Mononuclear cell (primary cell): ENCODE data around the gene TMPRSS3. TPM values are rescaled to one million over a fixed set of nuclear protein-coding genes. Genes with fewer than 3 reads are reported as not detected.

Source experiments
- H3K27me3 ChIP-seq: 2 replicates; pipeline ENCODE4 v1.6.0; 2011; ENCODE audit warnings: low read length, control low read depth; ENCODE audit not compliant: insufficient read depth
- H3K4me1 ChIP-seq: 2 replicates; pipeline ENCODE4 v1.5.1; 2011; ENCODE audit warnings: mild to moderate bottlenecking, low read length, control low read depth; ENCODE audit not compliant: insufficient read depth
- H3K4me3 ChIP-seq: 2 replicates; pipeline ENCODE4 v1.5.1; 2011; ENCODE audit warnings: mild to moderate bottlenecking, low read length, moderate library complexity
- H3K9me3 ChIP-seq: 2 replicates; pipeline ENCODE4 v1.5.1; 2011; ENCODE audit warnings: low read depth, mild to moderate bottlenecking, control low read depth, low read length
- total RNA-seq: library from RNA; depleted of rRNA; stranded (reverse); fragments of >200 nt; gene quantifications from one replicate; pipeline ENCODE4 v1.2.3, GENCODE V29; 2012

TMPRSS3 gene
- total RNA-seq: 0.42 TPM

DNA sequence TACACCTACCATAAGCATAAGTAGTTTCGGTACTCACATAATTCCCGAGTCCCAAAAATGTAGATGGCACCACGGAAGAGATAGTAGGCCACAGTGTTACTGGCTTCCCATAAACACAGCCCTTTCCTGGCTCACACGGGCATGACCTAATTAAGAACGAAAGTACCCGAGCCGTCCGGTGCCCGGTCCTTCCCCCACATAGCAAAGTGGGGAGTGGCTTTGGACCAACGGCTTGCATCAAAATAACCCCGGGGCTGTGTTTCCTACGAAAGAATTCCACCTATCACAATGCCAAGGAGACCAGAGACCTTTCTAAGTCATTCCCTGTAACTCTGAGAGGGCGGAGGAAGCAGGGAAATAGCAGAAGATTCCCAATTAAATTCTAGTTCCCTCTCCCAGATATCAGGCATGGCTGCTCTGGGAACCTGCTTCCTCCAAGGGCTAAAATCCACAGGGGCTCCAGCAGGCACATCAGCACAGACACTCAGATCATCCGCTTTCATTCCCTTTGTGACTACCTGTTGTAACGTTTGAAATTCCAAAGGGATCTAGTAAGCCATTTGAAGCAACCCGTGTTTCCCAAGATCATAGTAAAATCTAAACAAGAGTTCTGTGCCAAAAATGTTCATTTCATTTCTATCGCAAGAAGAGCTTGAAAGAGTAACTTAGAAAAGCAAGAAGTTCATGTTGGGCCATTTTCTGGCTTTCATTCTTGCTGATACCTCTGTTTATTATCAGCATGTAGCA is at the start of gene TMPRSS3:
Gene TMPRSS3 (minus strand): TSS at position 148 of the 747 bp plus-strand sequence. CDS start 635 bp downstream, outside the sequence.
- Histone ChIP-seq H3K4me3 (no peak within 1 kb of the TSS), H3K9me3 (no peaks in the 10 kb centered on the region), H3K4me1 (peaks cover 10% of the 10 kb centered on the region), H3K27me3 (no peaks in the 10 kb centered on the region)

DNA sequence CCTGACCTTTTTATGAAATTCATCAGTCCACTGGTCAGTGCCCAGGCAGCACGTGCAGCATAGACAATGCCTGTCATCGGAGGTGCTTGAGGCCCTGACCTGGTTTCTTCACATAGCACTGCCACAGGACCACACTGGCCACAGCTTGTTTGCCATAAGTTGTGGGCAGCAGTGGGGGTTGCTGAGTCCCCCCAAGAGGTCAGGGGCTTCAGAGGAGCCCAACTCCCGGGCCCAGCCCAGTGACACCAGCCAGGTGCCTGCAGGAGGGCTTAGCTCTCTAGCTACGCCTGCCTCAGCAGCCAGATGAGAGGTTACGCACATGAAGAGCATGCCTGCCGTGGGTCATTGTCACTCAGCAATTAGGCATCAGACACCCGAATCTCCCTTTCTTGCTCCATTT is 49.5 kb upstream of the TMPRSS3 start:
- Histone ChIP-seq H3K27me3 (no peaks in the 10 kb centered on the region), H3K9me3 (no peaks in the 10 kb centered on the region), H3K4me3 (no peak overlapping the region)

DNA sequence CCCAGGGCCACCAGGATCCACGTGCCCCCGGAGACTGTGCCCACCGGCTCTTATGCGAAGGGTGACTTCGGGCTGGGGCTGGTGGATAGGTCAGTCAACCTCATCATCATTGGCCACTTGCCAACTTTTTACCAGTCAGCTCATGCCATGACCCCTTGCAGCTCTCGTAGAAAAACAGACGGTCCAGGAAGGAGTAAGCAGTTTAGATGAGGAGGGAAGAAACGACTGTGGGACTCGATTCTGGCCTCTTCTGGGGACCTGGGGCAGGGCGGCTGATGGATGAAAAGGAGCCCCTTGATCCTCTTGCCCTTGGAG is 48.9 kb upstream of the TMPRSS3 start:
- H3K27me3 ChIP-seq: no peaks in the 10 kb centered on the region
- no peak overlapping the region for H3K4me3 ChIP-seq
- H3K9me3 ChIP-seq: no peaks in the 10 kb centered on the region
- peaks cover 5% of the 10 kb centered on the region for H3K4me1 ChIP-seq

More for the DNA sequence above, 49.5 kb upstream of the TMPRSS3 start:
- peaks cover 8% of the 10 kb centered on the region for H3K4me1 ChIP-seq

DNA sequence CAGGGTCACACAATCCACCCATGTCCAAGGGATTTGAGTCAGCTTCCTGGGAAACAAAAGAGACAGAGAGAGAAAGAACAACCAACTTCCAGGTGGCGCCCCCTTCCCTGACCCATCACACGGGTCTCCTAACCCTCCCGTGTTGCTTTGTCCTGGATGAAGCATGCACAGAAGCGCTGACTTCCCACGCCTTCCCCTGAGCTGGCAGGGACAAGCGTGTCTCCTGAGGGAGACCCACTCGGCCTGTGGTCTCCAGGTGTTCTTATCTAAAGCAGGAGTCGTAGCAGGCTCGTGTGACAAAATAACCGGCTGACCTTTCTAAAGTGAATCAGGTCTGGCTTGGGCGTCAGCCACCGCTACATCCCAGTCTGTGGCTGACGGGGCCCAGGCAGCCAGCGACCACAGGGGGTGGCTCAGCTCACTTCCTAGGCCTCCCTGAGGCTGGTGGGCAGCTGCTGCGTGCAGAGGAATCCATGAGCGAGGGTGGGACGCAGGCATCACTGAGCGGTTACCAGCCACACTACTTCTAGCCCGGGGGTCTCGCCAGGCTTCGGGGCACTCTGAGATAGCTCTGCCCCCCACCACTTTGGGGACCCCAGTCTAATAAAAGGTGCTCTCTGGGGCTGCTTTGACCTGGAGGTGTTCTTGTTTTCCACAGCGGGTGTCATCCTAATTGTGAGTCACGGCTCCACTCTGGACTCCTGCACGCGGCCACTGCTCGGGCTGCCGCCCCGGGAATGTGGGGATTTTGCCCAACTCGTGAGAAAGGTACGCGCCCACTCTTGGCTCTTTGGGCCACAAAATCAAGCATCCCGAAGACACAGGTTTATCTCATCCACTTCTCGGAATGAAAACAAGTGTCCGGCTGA is 48.3 kb upstream of the TMPRSS3 start:
- H3K4me1 ChIP-seq: peaks cover 7% of the 10 kb centered on the region
- no peaks in the 10 kb centered on the region for H3K27me3 ChIP-seq
- H3K9me3 ChIP-seq: no peaks in the 10 kb centered on the region
- H3K4me3 ChIP-seq: no peak overlapping the region

DNA sequence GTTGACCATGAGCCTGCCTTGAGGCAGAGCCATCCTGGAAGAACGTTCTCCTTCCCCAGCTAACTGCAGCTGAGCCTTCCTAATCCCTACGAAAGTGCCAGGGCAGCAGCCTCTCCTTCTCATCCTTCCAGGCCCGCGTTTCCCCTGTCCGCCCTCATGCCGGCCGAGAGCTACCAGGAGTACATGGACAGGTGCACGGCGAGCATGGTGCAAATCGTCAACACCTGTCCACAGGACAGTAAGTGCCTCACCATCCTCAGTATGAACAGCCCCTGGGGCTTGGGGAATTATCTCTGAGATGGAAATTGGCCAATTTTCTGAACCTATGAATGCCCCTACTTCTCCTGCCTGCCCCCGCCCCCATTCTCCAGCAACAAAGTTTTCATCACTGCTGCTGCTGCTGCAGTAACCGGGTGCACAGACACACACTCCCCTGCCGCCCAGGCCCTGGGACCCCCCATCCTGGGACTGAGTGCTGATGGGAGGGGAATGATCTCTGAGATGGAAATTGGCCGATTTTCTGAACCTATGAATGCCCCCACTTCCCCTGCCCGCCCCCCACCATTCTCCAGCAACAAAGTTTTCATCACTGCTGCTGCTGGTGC is 47.4 kb upstream of the TMPRSS3 start:
- Histone ChIP-seq H3K9me3 (no peaks in the 10 kb centered on the region), H3K4me1 (peaks cover 7% of the 10 kb centered on the region), H3K4me3 (no peak overlapping the region), H3K27me3 (no peaks in the 10 kb centered on the region)

DNA sequence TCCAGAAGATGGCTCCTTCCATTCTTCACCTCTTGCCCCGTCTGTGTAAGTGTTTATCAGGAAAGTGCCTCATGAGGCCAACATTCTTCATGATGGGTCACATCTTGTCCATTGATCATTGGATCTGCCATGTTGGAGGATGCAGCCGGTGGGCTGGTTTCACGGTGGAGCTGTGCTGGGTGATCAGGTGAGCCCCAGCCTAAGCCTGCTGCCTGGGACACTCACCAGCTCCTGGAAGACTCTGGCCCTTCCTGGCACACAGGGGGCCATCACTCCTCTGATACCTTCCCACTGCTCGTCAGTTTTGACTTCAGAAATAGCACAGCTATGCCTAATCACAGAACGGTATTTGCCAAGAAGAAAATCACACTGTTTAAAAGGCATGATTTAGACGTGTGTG is 46.1 kb upstream of the TMPRSS3 start:
- no peaks in the 10 kb centered on the region for H3K9me3 ChIP-seq
- no peaks in the 10 kb centered on the region for H3K27me3 ChIP-seq
- H3K4me3 ChIP-seq: no peak overlapping the region
- H3K4me1 ChIP-seq: peaks cover 7% of the 10 kb centered on the region

DNA sequence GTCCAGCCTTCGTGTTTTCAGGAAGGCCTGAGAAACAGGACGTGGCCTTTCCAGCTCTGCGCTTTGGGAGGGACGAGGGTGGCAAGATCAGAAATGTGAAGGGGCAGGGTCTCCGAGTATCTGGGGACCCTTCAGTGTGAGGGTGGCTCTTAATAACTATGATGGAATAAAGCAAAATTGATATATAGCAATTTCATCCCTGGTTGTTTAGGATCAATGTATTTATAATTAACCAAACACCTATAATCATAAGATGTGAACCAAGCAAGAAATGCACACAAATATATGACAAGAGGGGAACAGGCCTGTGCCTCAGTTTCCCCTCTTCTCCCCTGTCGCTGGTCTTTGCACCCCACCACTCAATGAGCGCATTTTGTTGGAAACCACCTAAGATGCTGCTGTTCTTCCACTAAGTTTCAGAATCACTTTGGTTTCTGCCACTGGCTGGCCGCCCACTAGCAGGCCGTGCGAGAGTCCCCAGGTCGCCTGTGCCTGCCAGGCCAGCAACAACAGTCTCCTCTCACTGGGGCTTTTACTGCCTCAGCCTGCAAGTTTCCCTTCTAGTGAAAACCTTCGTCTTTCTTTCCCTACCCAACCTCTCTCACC is 44.4 kb upstream of the TMPRSS3 start:
- Histone ChIP-seq H3K4me1 (peaks cover 7% of the 10 kb centered on the region), H3K4me3 (no peak overlapping the region), H3K27me3 (no peaks in the 10 kb centered on the region), H3K9me3 (no peaks in the 10 kb centered on the region)

DNA sequence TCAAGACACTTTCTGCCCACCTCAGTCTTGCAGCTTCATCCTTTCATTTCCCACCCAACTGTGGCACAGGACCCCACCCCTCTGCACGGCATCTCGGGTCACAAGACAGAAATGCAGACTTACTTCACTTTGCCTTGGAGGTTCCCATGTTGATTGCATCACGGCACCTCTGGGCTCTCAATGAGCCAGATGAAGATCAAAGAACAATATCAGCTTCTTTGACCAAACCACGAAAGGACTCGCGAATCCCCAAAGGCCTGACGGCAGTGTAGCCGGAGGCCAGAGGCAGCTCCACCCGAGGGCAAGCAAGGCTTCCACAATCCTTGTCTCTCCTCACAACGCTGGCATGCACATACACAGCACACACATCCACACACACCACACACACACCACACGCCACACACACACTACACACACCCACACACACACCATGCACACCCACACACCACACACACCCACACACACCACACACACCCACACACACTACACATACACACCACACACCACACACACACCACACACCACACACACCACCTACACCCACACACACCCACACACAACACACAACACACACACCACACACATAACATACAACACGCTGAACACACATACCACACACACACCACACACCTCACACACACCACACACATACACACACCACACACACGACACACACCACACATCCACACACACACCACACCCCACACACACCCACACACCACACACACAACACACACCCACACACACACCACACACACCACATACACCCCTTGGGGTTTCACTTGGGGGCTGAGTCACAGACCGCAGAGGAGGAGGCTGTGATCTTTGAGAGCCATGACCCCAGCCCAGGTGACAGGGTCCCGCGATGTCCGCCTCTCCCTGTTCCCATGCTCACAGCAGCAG is 43.7 kb upstream of the TMPRSS3 start:
- Histone ChIP-seq H3K4me3 (no peak overlapping the region), H3K4me1 (peaks cover 7% of the 10 kb centered on the region), H3K27me3 (no peaks in the 10 kb centered on the region)

DNA sequence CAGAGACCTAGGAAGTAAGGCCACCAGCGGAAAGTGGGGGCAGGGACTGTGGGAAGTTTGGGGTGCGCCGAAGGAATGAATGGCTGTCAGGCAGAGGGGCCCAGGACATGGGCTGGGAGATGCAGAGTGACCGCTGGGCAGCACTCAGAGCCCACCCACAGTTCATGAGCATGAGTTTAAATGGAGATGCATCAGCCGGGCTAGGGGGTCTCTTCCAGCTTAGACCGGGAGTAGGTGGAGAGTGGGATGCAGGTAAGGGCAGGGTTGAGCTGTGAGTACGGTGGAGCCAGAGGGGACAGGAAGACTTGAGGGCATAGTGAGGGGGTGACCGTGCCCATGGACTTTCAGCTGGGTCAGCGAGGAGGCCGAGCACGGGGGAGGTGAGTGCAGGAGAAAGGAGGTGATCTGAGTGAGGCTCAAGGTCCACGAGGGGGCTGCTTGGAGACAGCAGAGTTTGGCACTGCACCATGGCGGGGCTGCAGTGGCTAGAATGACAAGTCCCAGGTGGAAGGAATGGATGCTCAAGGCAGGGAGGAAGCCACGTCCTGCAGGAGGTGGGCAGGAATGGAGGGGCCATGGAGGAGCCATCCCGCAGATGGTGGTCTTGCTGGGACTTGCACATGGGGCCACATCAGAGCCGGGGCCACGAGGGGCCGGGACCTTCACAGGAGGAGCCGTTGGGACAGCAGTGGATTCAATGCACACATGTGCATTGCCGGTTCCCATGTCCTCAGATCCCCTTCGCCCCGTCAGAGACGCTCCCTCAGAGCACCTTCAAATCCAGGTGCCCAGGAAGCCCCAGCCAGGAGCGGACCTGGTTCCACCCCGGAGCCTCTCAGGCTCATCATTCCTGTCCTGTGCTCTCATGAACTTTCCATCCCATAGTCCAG is 42.7 kb upstream of the TMPRSS3 start:
- H3K9me3 ChIP-seq: no peaks in the 10 kb centered on the region
- peaks cover 7% of the 10 kb centered on the region for H3K4me1 ChIP-seq

More for the DNA sequence above, 43.7 kb upstream of the TMPRSS3 start:
- no peaks in the 10 kb centered on the region for H3K9me3 ChIP-seq

DNA sequence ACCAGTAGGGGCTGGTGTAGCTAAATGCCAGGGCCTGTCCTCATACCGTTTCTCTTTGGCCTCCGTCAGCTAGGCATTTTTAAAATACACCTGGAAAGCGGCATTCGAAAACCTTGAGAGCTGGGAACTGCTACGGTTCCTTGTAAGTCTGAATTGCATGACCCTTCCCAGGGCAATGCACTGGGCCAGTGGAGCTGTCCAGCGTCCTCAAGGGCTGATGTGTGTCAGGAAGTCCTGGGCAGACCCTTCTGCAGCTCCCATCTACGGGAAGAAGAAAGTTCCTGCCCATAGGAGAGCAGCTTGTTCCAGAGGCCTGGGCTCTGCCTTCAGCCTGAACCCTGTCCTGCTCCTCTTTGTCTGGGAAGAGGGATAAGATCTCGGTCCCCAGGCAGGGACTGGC is 41.9 kb upstream of the TMPRSS3 start:
- Histone ChIP-seq H3K9me3 (no peaks in the 10 kb centered on the region), H3K27me3 (no peaks in the 10 kb centered on the region), H3K4me1 (peaks cover 7% of the 10 kb centered on the region), H3K4me3 (no peak overlapping the region)

More for the DNA sequence above, 42.7 kb upstream of the TMPRSS3 start:
- no peak overlapping the region for H3K4me3 ChIP-seq
- H3K27me3 ChIP-seq: no peaks in the 10 kb centered on the region

DNA sequence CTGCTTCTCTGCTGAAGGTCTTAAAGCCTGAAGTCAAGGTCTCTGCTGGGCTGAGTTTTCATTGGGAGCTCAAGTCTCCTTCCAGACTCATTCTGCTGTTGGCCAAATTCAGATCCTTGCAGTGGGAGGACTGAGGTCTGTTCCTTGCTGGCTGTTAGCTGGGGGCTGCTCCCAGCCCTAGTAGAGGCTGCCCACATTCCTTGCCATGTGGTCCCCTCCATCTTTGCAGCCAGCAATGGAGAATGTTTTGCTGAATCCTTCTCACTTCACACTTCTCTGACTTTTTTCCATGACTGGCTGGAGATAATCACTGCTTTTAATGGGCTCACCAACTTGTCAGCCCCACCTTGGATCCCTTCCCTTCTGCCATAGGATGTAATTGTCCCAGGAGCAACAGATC is 41.1 kb upstream of the TMPRSS3 start:
- Histone ChIP-seq H3K27me3 (peaks cover 4% of the 10 kb centered on the region), H3K4me1 (peaks cover 7% of the 10 kb centered on the region), H3K9me3 (no peaks in the 10 kb centered on the region), H3K4me3 (no peak overlapping the region)

DNA sequence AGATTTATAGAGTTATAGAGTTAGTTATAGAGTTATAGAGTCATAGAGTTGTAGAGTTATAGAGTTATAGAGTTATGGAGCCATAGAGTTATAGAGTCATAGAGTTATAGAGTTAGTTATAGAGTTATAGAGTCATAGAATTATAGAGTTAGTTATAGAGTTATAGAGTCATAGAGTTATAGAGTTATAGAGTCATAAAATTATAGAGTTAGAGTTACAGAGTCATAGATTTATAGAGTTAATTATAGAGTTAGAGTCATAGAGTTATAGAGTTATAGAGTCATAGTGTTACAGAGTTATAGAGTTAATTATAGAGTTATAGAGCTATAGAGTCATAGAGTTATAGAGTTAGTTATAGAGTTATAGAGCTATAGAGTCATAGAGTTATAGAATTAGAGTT is 40.0 kb upstream of the TMPRSS3 start:
- no peak overlapping the region for H3K4me3 ChIP-seq
- peaks cover 4% of the 10 kb centered on the region for H3K27me3 ChIP-seq
- H3K9me3 ChIP-seq: no peaks in the 10 kb centered on the region
- peaks cover 7% of the 10 kb centered on the region for H3K4me1 ChIP-seq

DNA sequence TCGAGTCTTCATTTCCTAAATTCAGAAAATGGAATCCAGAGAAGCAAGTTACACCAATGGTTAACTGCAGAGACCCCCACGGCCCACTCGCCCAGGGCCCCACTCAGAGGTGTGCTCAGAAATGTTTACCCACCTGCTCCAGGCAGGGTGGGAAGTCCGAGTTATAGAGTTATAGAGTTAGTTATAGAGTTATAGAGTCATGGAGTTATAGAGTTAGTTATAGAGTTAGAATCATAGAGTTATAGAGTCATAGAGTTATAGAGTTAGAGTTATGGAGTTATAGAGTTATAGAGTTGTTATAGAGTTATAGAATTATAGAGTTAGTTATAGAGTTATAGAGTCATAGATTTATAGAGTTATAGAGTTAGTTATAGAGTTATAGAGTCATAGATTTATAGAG is 39.5 kb upstream of the TMPRSS3 start:
- Histone ChIP-seq H3K4me3 (no peak overlapping the region), H3K27me3 (peaks cover 4% of the 10 kb centered on the region), H3K4me1 (peaks cover 7% of the 10 kb centered on the region), H3K9me3 (no peaks in the 10 kb centered on the region)
